Measurements from ENCODE around the gene NRXN3.

NRXN3 gene

DNA sequence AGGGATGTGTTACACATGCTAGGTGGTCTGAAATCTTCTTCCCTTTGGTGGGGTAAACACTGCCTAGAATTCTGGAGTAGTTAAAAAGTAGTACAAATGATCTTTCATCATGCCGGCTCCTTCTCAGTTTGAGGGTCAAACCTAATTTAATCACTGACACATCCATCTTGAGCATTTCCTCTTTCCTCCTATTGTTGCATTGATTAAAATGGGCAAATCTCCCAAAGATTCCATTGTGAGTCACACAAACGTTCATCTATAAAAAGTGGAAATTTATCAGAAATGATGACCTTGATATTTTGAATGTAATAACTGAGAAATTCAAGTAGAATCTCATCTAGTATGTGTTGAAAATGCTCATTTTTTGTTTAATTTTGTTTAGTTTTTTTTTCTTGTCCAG, 996.0 kb downstream of the NRXN3 start:
- TF ChIP-seq ZNF610 (tag by site-specific recombination; IDR thresholded peaks at IDR 0.05; ENCODE audit: borderline replicate concordance) (no peak), ZNF707 (tag by site-specific recombination; IDR thresholded peaks at IDR 0.05) (no peak), ZFP69B (tag by site-specific recombination; IDR thresholded peaks at IDR 0.05) (no peak), ZFP3 (tag by site-specific recombination; IDR thresholded peaks at IDR 0.05; ENCODE audit: low read depth) (no peak), ZNF473 (tag by site-specific recombination; IDR thresholded peaks at IDR 0.05) (no peak), ZNF747 (tag by site-specific recombination; IDR thresholded peaks at IDR 0.05) (no peak), ZNF354C (tag by site-specific recombination; IDR thresholded peaks at IDR 0.05; ENCODE audit: borderline replicate concordance, low read depth) (no peak), ZNF174 (tag by site-specific recombination; IDR thresholded peaks at IDR 0.05) (no peak), ZNF629 (tag by site-specific recombination; IDR thresholded peaks at IDR 0.05) (no peak), ZNF248 (tag by site-specific recombination; IDR thresholded peaks at IDR 0.05) (no peak), ZNF266 (tag by site-specific recombination; IDR thresholded peaks at IDR 0.05; ENCODE audit: low read depth) (no peak), SP7 (tag by site-specific recombination; IDR thresholded peaks at IDR 0.05) (no peak), ZNF433 (tag by site-specific recombination; IDR thresholded peaks at IDR 0.05; ENCODE audit: low read depth) (no peak), YY2 (tag by site-specific recombination; IDR thresholded peaks at IDR 0.05) (no peak)
- TF ChIP-seq, protein P1, sequence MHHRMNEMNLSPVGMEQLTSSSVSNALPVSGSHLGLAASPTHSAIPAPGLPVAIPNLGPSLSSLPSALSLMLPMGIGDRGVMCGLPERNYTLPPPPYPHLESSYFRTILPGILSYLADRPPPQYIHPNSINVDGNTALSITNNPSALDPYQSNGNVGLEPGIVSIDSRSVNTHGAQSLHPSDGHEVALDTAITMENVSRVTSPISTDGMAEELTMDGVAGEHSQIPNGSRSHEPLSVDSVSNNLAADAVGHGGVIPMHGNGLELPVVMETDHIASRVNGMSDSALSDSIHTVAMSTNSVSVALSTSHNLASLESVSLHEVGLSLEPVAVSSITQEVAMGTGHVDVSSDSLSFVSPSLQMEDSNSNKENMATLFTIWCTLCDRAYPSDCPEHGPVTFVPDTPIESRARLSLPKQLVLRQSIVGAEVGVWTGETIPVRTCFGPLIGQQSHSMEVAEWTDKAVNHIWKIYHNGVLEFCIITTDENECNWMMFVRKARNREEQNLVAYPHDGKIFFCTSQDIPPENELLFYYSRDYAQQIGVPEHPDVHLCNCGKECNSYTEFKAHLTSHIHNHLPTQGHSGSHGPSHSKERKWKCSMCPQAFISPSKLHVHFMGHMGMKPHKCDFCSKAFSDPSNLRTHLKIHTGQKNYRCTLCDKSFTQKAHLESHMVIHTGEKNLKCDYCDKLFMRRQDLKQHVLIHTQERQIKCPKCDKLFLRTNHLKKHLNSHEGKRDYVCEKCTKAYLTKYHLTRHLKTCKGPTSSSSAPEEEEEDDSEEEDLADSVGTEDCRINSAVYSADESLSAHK (tag by site-specific recombination; IDR thresholded peaks at IDR 0.05) = no peak
- TF ChIP-seq, protein P2, sequence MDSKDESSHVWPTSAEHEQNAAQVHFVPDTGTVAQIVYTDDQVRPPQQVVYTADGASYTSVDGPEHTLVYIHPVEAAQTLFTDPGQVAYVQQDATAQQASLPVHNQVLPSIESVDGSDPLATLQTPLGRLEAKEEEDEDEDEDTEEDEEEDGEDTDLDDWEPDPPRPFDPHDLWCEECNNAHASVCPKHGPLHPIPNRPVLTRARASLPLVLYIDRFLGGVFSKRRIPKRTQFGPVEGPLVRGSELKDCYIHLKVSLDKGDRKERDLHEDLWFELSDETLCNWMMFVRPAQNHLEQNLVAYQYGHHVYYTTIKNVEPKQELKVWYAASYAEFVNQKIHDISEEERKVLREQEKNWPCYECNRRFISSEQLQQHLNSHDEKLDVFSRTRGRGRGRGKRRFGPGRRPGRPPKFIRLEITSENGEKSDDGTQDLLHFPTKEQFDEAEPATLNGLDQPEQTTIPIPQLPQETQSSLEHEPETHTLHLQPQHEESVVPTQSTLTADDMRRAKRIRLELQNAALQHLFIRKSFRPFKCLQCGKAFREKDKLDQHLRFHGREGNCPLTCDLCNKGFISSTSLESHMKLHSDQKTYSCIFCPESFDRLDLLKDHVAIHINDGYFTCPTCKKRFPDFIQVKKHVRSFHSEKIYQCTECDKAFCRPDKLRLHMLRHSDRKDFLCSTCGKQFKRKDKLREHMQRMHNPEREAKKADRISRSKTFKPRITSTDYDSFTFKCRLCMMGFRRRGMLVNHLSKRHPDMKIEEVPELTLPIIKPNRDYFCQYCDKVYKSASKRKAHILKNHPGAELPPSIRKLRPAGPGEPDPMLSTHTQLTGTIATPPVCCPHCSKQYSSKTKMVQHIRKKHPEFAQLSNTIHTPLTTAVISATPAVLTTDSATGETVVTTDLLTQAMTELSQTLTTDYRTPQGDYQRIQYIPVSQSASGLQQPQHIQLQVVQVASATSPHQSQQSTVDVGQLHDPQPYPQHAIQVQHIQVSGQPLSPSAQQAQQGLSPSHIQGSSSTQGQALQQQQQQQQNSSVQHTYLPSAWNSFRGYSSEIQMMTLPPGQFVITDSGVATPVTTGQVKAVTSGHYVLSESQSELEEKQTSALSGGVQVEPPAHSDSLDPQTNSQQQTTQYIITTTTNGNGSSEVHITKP (tag by site-specific recombination; IDR thresholded peaks at IDR 0.05) = no peak
- TF ChIP-seq, protein P3, sequence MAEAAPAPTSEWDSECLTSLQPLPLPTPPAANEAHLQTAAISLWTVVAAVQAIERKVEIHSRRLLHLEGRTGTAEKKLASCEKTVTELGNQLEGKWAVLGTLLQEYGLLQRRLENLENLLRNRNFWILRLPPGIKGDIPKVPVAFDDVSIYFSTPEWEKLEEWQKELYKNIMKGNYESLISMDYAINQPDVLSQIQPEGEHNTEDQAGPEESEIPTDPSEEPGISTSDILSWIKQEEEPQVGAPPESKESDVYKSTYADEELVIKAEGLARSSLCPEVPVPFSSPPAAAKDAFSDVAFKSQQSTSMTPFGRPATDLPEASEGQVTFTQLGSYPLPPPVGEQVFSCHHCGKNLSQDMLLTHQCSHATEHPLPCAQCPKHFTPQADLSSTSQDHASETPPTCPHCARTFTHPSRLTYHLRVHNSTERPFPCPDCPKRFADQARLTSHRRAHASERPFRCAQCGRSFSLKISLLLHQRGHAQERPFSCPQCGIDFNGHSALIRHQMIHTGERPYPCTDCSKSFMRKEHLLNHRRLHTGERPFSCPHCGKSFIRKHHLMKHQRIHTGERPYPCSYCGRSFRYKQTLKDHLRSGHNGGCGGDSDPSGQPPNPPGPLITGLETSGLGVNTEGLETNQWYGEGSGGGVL (tag by site-specific recombination; IDR thresholded peaks at IDR 0.05) = no peak
- TF ChIP-seq, protein P4, sequence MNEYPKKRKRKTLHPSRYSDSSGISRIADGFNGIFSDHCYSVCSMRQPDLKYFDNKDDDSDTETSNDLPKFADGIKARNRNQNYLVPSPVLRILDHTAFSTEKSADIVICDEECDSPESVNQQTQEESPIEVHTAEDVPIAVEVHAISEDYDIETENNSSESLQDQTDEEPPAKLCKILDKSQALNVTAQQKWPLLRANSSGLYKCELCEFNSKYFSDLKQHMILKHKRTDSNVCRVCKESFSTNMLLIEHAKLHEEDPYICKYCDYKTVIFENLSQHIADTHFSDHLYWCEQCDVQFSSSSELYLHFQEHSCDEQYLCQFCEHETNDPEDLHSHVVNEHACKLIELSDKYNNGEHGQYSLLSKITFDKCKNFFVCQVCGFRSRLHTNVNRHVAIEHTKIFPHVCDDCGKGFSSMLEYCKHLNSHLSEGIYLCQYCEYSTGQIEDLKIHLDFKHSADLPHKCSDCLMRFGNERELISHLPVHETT (tag by site-specific recombination; IDR thresholded peaks at IDR 0.05) = no peak
- Histone ChIP-seq H3K4me3 (ENCODE audit: low read depth, low read length) (no peak overlapping the region), H3K4me1 (ENCODE audit: control insufficient read depth, insufficient read depth, low read length) (no peaks in the 10 kb centered on the region), H3K27ac (ENCODE audit: extremely low read depth, low read depth, low read length) (no peak overlapping the region), H3K9me3 (ENCODE audit: control insufficient read depth, insufficient read depth, low read depth, low read length) (no peaks in the 10 kb centered on the region), H3K36me3 (ENCODE audit: control insufficient read depth in 2 of 2, insufficient read depth in 1 of 2, low read length in 2 of 2) (no peaks in the 10 kb centered on the region)
- ChIA-PET CTCF (no interaction called here), POLR2A (no interaction called here)
